NOMO-1 treated with dmso at 0.1 percent for 144 hours (cell line): ENCODE data around the gene TFPI.

Experiments
- DNase-seq: peaks from one replicate; lab custom pipeline; 2025; ENCODE audit not compliant: unreplicated experiment; lab: John Stamatoyannopoulos, UW

Gene TFPI

GRCh38 chr2:187470698-187471097 lies 83.5 kb downstream of the TFPI start:
- no peak for DNase-seq

DNA sequence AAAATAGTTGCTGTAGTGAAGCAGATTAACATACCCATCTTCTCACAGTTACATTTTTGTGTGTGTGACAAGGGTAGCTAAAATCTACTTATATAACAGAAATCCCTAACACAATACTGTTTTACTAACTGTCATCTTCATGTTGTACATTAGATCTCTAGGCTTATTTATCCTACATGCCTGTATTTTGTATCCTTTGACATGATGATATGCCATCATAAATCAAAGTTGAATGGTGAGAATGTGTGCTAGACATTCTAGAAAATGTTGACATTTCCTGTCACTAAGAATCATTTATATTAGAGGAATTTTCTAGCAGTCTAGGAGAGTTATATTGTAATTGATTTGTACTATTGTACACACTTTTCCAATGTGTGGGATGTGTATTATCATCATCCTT lies 84.7 kb downstream of the TFPI start:
- DNase-seq, result no peak

GRCh38 chr2:187468262-187468661 lies 86.0 kb downstream of the TFPI start:
- no peak for DNase-seq

- DNase-seq, result no peak
Measured at GRCh38 chr2:187466129-187466792, 88.0 kb downstream of the TFPI start.

DNA sequence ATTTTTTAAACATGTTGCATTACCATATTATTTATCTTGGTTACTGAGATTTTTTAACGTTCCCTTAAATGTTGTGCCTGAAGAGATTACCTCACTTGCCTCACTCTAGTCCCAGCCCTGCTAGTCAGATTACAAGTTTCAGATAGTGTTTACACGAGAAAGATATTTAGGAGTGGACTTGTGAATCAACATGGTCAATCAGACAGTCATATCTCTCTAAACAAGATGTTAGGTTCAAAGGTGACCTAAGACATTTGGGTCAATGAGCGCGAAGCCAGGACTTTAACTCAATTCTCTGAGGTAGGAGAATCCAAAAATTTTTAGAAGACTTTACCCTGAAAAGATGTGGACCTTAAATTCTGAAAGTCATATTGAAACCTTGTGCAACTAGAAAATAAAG lies 91.4 kb downstream of the TFPI start:
- no peak for DNase-seq

DNA sequence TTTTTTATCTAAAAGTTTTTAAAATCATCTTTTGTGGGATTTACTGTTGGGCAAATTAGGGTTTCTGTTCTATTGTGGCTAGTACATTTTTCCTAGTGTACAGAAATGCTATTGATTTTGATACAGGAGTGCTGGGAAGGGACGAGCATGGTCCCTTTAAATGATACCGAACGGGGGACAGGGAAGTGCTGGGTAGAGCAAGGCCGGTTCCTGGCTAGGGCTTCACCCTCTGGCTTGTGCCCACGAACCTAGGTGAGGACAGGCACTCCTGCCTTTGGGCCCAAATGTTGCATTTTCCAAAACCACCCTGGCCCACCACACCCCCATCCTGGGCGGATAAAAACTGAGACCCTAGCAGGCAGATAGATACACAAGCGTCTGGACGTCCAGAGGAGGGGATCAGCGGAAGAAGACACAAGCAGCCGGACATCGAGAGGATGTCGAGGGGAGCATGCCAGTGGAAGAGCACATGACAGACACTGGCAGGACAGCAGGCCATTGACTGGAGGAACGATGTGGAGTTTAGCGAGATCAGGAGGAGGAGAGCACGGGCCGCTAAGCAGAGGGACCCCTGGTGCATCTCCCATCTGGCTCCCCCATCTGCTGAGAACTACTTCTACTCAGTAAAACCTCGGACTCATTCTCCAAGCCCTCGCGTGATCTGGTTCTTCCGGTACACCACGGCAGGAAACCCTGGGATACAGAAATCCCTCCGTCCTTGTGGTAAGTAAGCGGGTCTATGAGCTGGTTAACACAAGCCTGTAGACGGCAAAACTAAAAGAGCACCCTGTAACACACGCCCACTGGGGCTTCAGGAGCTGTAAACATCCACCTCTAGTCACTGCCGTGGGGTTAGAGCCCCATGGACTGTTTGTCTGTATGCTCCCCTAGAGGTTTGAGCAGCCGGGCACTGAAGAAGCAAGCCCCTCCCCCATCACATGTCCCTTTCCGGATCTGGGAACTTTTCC lies 92.7 kb downstream of the TFPI start:
- no peak for DNase-seq

- DNase-seq, result no peak
Measured at GRCh38 chr2:187459256-187459655, 95.0 kb downstream of the TFPI start.

DNA sequence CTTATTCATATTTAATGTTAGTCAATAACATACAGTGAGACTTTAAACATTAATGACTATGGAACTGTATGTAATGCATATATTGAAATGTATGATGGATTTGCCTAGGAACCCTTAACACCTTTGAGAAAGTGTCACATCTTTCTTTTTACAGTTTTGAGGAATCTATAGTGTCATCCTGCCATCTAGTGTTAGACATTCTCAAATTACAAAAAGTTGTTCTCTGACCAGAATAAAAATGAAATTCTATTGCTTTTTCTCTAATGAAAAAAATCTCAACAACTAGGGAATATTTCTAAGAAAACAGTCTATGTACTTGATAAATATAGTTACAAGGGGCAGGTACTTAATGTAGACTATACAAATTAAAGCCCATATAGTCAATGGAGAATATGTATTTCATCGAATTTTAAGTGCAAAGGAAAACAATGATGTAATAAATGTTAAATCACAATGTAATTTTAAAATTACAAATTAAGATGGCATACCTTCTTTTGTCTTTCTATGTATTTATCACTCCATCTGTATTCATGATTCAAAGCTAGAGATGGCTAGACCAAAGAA lies 101.1 kb downstream of the TFPI start:
- DNase-seq, result no peak

DNA sequence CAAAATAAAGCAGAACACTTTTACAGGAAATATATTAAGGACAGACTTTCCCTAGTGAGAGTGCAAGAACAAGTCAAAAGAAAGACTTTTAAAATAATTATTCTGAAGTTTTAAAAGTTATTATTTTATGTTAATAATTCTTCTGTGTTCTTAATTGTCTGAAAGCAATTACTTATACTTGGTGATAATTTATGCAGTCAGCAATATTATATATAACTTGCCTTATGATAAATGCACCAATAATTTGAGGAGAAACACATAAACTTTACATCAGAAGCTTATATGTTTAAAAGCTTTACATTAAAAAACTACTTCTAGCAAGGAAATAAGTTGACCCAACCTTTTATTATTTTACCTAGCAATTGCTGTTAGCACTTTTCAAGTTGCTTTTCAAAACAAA lies 102.7 kb downstream of the TFPI start:
- no peak for DNase-seq

DNA sequence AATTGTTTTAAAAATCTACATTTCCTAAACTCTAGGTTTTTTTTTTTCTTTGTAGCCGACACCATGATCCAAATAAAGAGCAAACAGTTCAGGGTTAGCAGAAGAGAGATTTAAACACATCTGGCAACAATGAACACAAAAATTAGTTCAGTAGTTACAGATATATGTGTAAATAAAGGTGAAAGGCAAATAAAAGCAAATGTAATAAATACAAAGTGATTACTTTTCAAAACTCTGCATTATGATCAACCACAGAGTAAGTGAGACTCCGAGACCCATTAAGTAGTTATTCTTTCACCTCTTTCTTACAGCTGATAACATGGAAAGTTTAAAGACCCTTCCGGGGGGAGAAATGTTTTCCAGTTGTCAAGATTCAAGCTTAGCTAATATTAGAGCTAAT lies 106.9 kb downstream of the TFPI start:
- DNase-seq, result no peak

- DNase-seq, result no peak
Measured at GRCh38 chr2:187446711-187447110, 107.5 kb downstream of the TFPI start.

DNA sequence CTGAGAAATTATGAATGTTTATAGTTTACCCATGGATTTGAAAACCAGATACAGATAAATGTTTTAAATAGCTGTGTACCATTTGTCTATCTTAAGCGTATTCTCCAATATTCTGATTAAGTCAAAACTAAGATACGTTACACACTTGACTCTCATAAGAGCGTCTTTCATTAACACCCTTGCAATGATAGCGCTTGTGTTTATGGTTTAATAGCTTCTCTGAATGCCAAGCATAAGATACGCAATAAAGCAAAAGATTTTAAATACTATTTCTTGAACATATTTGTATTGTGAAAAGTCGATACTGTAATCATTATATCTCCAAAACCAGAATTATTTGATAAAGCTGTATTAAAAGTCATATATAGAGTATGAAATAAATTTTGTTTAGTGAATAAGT lies 109.2 kb downstream of the TFPI start:
- no peak for DNase-seq

GRCh38 chr2:187442778-187443177 lies 111.5 kb downstream of the TFPI start:
- DNase-seq, result no peak

DNA sequence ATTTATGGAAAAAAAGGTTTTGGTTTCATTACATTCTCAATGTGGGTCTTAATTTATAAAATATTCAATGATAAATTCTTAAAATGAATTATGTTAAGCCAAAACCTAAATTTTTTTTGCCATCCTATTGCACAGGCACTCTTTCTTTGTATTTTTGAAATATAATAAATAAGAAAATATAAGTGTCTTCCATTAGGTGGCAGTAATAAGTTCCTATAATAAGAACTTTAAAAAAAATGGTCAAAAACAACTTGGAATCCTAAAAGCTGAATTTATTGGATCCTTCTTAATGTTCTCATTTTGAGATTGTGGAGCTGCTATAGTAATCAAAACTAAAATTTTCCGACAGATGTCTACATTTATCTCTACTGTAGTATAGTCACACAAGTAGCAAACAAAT lies 111.9 kb downstream of the TFPI start:
- DNase-seq, result no peak

DNA sequence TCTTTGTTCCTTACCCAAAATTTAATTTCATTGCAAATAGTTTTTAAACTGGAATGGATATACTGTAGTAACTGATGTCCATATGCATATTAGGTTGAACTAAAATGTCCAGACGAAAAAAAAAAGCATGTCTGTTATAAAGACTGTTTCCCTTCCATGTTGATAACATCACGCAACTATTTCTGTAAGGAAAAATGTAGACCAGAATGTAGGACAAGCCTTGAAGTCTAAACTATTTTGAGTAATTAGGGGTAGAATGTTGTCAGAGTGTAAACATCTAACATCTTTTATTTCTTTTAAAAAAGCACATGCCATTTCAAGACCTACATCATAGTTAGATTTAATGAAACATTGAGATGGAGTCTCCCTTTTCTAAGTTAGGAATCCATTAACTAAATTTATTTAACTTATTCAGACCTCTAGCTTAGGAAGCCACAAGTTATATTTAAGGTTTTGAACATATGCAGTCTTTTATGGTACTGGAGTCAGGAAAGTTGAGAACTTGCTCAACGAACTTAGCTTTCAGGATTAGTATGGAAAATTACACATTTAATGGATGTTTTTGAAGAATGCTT lies 114.0 kb downstream of the TFPI start:
- no peak for DNase-seq

GRCh38 chr2:187438455-187438854 lies 115.8 kb downstream of the TFPI start:
- no peak for DNase-seq

- no peak for DNase-seq
Measured at GRCh38 chr2:187435756-187436155, 118.5 kb downstream of the TFPI start.

- DNase-seq, result no peak
Measured at GRCh38 chr2:187435078-187435477, 119.2 kb downstream of the TFPI start.

GRCh38 chr2:187434342-187434785 lies 119.9 kb downstream of the TFPI start:
- DNase-seq, result no peak

- DNase-seq, result no peak
Measured at GRCh38 chr2:187431911-187432310, 122.3 kb downstream of the TFPI start.

- DNase-seq, result no peak
Measured at GRCh38 chr2:187429989-187430388, 124.2 kb downstream of the TFPI start.

- DNase-seq, result no peak
Measured at GRCh38 chr2:187424146-187424545, 130.1 kb downstream of the TFPI start.
